ENCODE measurements around the gene MLLT1.

DNA sequence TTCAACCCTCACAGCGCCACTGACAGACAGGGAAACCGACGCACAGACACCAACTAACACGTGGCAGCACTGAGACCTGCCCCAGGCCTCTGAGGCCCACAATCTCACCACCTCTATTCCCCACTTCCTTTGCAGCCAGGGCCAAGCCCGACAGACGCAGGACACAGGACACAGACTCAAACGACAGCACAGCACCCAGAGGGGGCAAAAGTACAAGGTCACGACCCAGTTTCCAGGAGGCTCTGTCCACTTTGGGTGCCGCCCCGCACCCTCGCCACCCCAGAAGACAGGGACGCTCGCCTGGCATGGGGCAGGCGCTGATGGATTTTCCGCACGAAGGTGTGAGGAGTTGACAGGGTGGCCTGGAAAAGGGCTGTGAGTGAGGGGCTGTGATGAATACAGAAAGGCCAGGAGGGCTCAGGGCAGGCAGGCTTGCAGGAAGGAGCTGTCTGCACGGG is 48.8 kb downstream of the MLLT1 start:
- TF ChIP-seq POLR2A (IDR thresholded peaks at IDR 0.05) = no peak
- TF ChIP-seq, protein P1, sequence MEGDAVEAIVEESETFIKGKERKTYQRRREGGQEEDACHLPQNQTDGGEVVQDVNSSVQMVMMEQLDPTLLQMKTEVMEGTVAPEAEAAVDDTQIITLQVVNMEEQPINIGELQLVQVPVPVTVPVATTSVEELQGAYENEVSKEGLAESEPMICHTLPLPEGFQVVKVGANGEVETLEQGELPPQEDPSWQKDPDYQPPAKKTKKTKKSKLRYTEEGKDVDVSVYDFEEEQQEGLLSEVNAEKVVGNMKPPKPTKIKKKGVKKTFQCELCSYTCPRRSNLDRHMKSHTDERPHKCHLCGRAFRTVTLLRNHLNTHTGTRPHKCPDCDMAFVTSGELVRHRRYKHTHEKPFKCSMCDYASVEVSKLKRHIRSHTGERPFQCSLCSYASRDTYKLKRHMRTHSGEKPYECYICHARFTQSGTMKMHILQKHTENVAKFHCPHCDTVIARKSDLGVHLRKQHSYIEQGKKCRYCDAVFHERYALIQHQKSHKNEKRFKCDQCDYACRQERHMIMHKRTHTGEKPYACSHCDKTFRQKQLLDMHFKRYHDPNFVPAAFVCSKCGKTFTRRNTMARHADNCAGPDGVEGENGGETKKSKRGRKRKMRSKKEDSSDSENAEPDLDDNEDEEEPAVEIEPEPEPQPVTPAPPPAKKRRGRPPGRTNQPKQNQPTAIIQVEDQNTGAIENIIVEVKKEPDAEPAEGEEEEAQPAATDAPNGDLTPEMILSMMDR (IDR thresholded peaks at IDR 0.05) = no peak

Data from lower leg skin (tissue), 3 donors.